K562 (cell line): ENCODE measurements around the gene EYA2.

ENCODE experiments used
- CHD1 ChIP-seq: fragments of 200-600 bp; sonication (generic); IDR thresholded peaks from one replicate; pipeline ENCODE4 v1.6.1; 2012; ENCODE audit warnings: mild to moderate bottlenecking, moderate library complexity, low read length, inconsistent platforms
- CTCF ChIP-seq, 3 experiments: IDR thresholded peaks in 2 of 3; conservative IDR thresholded peaks in 1 of 3; 2 replicates each; pipeline ENCODE4 v1.5.1; 2011 to 2012; ENCODE audit warnings: low read length in 3 of 3, mild to moderate bottlenecking in 3 of 3, control low read depth in 2 of 3, improper control_type of control experiment in 1 of 3, inconsistent platforms in 1 of 3, low read depth in 1 of 3, mixed read lengths in 1 of 3, moderate library complexity in 1 of 3; ENCODE audit not compliant: insufficient read depth in 2 of 3
- EP300 ChIP-seq: IDR thresholded peaks from 2 replicates; pipeline ENCODE4 v1.6.1; 2012; ENCODE audit warnings: low read length, improper control_type of control experiment
- ESRRA ChIP-seq: fragments of 450-650 bp; IDR thresholded peaks from 2 replicates; pipeline ENCODE4 v1.6.1; 2014; ENCODE audit warnings: low read depth, mild to moderate bottlenecking, moderate library complexity, borderline replicate concordance
- GABPA ChIP-seq: fragments of 200-800 bp; sonication (Bioruptor generic); conservative IDR thresholded peaks from 2 replicates; pipeline ENCODE4 v1.6.1; 2016; ENCODE audit warnings: low read depth, missing genetic modification characterization, missing compliant biosample characterization
- MYBL2 ChIP-seq, 2 experiments: fragments of 450-650 bp in 1 of 2; sonication (generic) in 1 of 2; formaldehyde crosslinking in 1 of 2; IDR thresholded peaks; 2 replicates each; pipeline versions ENCODE4 v1.6.1 to v1.8.1; 2017 to 2022; ENCODE audit warnings: borderline replicate concordance in 1 of 2, inconsistent platforms in 1 of 2, low read depth in 1 of 2, mild to moderate bottlenecking in 1 of 2, missing genetic modification reagents in 1 of 2, moderate library complexity in 1 of 2
- NKRF ChIP-seq: fragments of 450-650 bp; IDR thresholded peaks from 2 replicates; pipeline ENCODE4 v1.6.1; 2016; ENCODE audit warnings: borderline replicate concordance
- POLR2A ChIP-seq: fragments of 450-650 bp; conservative IDR thresholded peaks from 2 replicates; pipeline ENCODE4 v1.6.1; 2016
- TAF7 ChIP-seq: fragments of 450-650 bp; IDR thresholded peaks from 2 replicates; pipeline ENCODE4 v1.6.1; 2016; ENCODE audit warnings: missing genetic modification characterization, missing compliant biosample characterization
- TCF15 ChIP-seq: fragments of 250-450 bp; sonication (Bioruptor Pico); IDR thresholded peaks from 2 replicates; pipeline ENCODE4 v1.8.0; 2022; ENCODE audit warnings: moderate library complexity, mild to moderate bottlenecking, inconsistent platforms
- ZBTB26 ChIP-seq: fragments of 450-650 bp; formaldehyde crosslinking; IDR thresholded peaks from 2 replicates; pipeline ENCODE4 v1.4.0; 2022; ENCODE audit warnings: missing genetic modification characterization

- no peak for TF ChIP-seq ZBTB26 (CRISPR knock-in tag)
- no peak for TF ChIP-seq CTCF (IDR thresholded peaks at IDR 0.05 in 2 of 3, conservative IDR thresholded peaks at IDR 0.05 in 1 of 3; ENCODE audit: insufficient read depth in 2 of 3, low read depth in 1 of 3, low read length in 3 of 3)
- TF ChIP-seq ESRRA: no peak
- no peak for TF ChIP-seq CHD1
- TF ChIP-seq TAF7: no peak
- TF ChIP-seq EP300: no peak
- TF ChIP-seq TCF15 (CRISPR knock-in tag): no peak
- TF ChIP-seq POLR2A: no peak
- TF ChIP-seq GABPA: no peak
- TF ChIP-seq NKRF: no peak
- TF ChIP-seq MYBL2 (IDR thresholded peaks at IDR 0.05; ENCODE audit: low read depth): no peak
- TF ChIP-seq MYBL2 (CRISPR knock-in tag; IDR thresholded peaks at IDR 0.05; ENCODE audit: borderline replicate concordance): no peak
Observed at GRCh38 chr20:46898423-46898822, 3.8 kb downstream of the EYA2 start.
